Naive thymus-derived CD4-positive, alpha-beta T cell (primary cell): ENCODE results near the gene REC8. TPM values are rescaled to one million over a fixed set of nuclear protein-coding genes. Genes with fewer than 3 reads are reported as not detected.

Experiments
- ATAC-seq: fragments of 150-1000 bp; cut with Tn5 transposase; 2 replicates; pipeline ENCODE4 v1.10.0; 2021; ENCODE audit warnings: mild to moderate bottlenecking, moderate library complexity
- CTCF ChIA-PET: fragments of 350-600 bp; sonication (Branson Sonifier 250); formaldehyde crosslinking; loops from one replicate; lab custom pipeline; 2021; ENCODE audit warnings: antibody characterized with exemption; lab: Charles Lee
- POLR2A ChIA-PET: fragments of 350-600 bp; sonication (Branson Sonifier 250); formaldehyde crosslinking; loops from one replicate; lab custom pipeline; 2021; ENCODE audit warnings: antibody characterized with exemption, inconsistent platforms; lab: Charles Lee
- DNase-seq, 9 donors: peaks; one replicate each; pipeline versions ENCODE4 v3.0.0 to v3.0.0-alpha.2; 2020 to 2022; ENCODE audit warnings: mixed read lengths in 1 of 9
- H3K27ac ChIP-seq: one replicate; pipeline ENCODE4 v1.7.0; 2013; ENCODE audit warnings: mild to moderate bottlenecking, low read depth, low read length, moderate library complexity
- H3K27me3 ChIP-seq, 2 donors: one replicate each; pipeline ENCODE4 v1.7.0; 2013; ENCODE audit warnings: low read length in 2 of 2, mild to moderate bottlenecking in 2 of 2, moderate library complexity in 2 of 2; ENCODE audit not compliant: control insufficient read depth in 2 of 2, insufficient read depth in 2 of 2
- H3K36me3 ChIP-seq, 3 experiments: 1 replicate in 2 of 3; 2 replicates in 1 of 3; pipeline ENCODE4 v1.7.0; 2013; ENCODE audit warnings: low read length in 3 of 3, mild to moderate bottlenecking in 3 of 3, moderate library complexity in 1 of 3; ENCODE audit not compliant: insufficient read depth in 3 of 3, control insufficient read depth in 2 of 3
- H3K4me1 ChIP-seq, 2 donors: one replicate each; pipeline ENCODE4 v1.7.0; 2013; ENCODE audit warnings: low read length in 2 of 2, mild to moderate bottlenecking in 2 of 2, moderate library complexity in 1 of 2; ENCODE audit not compliant: control insufficient read depth in 2 of 2, insufficient read depth in 2 of 2
- H3K4me3 ChIP-seq: 2 replicates; pipeline ENCODE4 v1.7.0; 2013; ENCODE audit warnings: mild to moderate bottlenecking, low read length
- H3K9me3 ChIP-seq, 3 experiments: 1 replicate in 2 of 3; 2 replicates in 1 of 3; pipeline ENCODE4 v1.7.0; 2013; ENCODE audit warnings: low read length in 3 of 3; ENCODE audit not compliant: control insufficient read depth in 2 of 3
- H3K27ac Mint-ChIP-seq, 9 donors: one replicate each; pipeline ENCODE4 v1.8.0; 2020 to 2022; ENCODE audit warnings: mixed read lengths in 9 of 9, mild to moderate bottlenecking in 8 of 9, moderate library complexity in 5 of 9, inconsistent platforms in 2 of 9
- H3K27me3 Mint-ChIP-seq, 5 donors: one replicate each; pipeline ENCODE4 v1.8.0; 2021 to 2022; ENCODE audit warnings: mixed read lengths in 5 of 5, mild to moderate bottlenecking in 1 of 5
- H3K36me3 Mint-ChIP-seq, 5 donors: one replicate each; pipeline ENCODE4 v1.8.0; 2020 to 2022; ENCODE audit warnings: mixed read lengths in 5 of 5, mild to moderate bottlenecking in 3 of 5, inconsistent platforms in 1 of 5
- H3K4me1 Mint-ChIP-seq, 7 donors: one replicate each; pipeline ENCODE4 v1.8.0; 2020 to 2022; ENCODE audit warnings: mixed read lengths in 7 of 7, mild to moderate bottlenecking in 3 of 7, inconsistent platforms in 1 of 7
- H3K4me3 Mint-ChIP-seq, 10 donors: one replicate each; pipeline ENCODE4 v1.8.0; 2020 to 2022; ENCODE audit warnings: mild to moderate bottlenecking in 10 of 10, mixed read lengths in 10 of 10, moderate library complexity in 6 of 10, inconsistent platforms in 2 of 10
- H3K9me3 Mint-ChIP-seq, 11 donors: one replicate each; pipeline ENCODE4 v1.8.0; 2020 to 2022; ENCODE audit warnings: mixed read lengths in 11 of 11, mild to moderate bottlenecking in 4 of 11, inconsistent platforms in 1 of 11, moderate library complexity in 1 of 11
- intact Hi-C, 2 donors: fragments of 100-400 bp; cut with micrococcal nuclease; formaldehyde crosslinking; loops; one replicate each; pipeline ENCODE4 v1.15.1; 2023
- polyA plus RNA-seq, 2 donors: library from polyadenylated mRNA; unstranded; fragments of 300-500 nt; fragmentation: Illumina TruSeq; gene quantifications; one replicate each; pipeline ENCODE4 v1.2.3, GENCODE V29; 2021
- total RNA-seq, 6 experiments: library from RNA in 5 of 6; stranded (reverse) in 5 of 6; gene quantifications; 1 replicate in 5 of 6; 2 replicates in 1 of 6; pipeline ENCODE4 v1.2.3 and lab custom pipeline; 2021 to 2026

The REC8 gene
- total RNA-seq (10 to 100 TPM; 20.3 to 80.5 (median 68.6) TPM), polyA plus RNA-seq (10 to 100 TPM in 1 of 2 donors, 1 to 10 TPM in 1; 4.4 to 10.7 TPM), total RNA-seq (lab: John Stamatoyannopoulos, UW) (42.8 reads per million, percentile 68 among the genes with 10 or more reads in this experiment)

- ChIA-PET POLR2A (interaction anchor here (0.7 to 2.4 kb wide), 9 partner anchors 10 to 63 kb away, joined by 3 to 11 read pairs (median 5); partner anchors contain the start of genes EMC9, IPO4, IRF9 and TM9SF1), CTCF (interaction anchor here (0.6 to 1.6 kb wide), 2 partner anchors 9 to 63 kb away, joined by 3 to 5 read pairs; no protein-coding TSS in a partner anchor)
- Histone ChIP-seq H3K27ac (peak within 1 kb of the TSS; percentile 40), H3K27me3 (no peaks in the 10 kb centered on the region), H3K36me3 (peaks cover 6 to 32% (median 8%) of the 10 kb centered on the region in 3 experiments), H3K9me3 (no peaks in the 10 kb centered on the region), H3K4me3 (peak within 1 kb of the TSS; percentile 58), H3K4me1 (peaks cover 0 to 13% of the 10 kb centered on the region in 2 donors)
- Mint-ChIP-seq H3K4me1 (peaks cover 12 to 53% (median 43%) of the 10 kb centered on the region in 7 donors), H3K9me3 (no peaks in the 10 kb centered on the region), H3K4me3 (peak within 1 kb of the TSS; percentile 80 to 94 (median 88)), H3K27me3 (no peaks in the 10 kb centered on the region), H3K36me3 (peaks cover 0 to 38% (median 19%) of the 10 kb centered on the region in 5 donors), H3K27ac (peak within 1 kb of the TSS; percentile 48 to 93 (median 80))
- intact Hi-C loops, result loop anchor here (1.0 kb wide), 3 partner anchors 10 to 24 kb away; partner anchors contain the start of genes IRF9 (in 2 of the 2), IPO4 (in 1 of the 2) and RNF31 (in 1 of the 2)
- peak in 8 of 9 donors; percentile 43 to 81 (median 76) for DNase-seq
- peak; percentile 88 for ATAC-seq
Measured at GRCh38 chr14:24171422-24172260, at the start of gene REC8. Gene REC8 (plus strand): TSS chr14:24172080. CDS start chr14:24172553, 473 bp downstream.

- H3K27ac Mint-ChIP-seq, result peak overlapping the region in 2 of 9 donors; percentile 51 to 56
- ChIA-PET CTCF (interaction anchor here (0.6 kb wide), 1 partner anchor 81 kb away, joined by 4 read pairs; no protein-coding TSS in a partner anchor), POLR2A (interaction anchor here (15.5 kb wide), 1 partner anchor 14 kb away, joined by 298 read pairs; the partner anchor contains the start of genes EMC9, FITM1 and PSME1)
- H3K27me3 Mint-ChIP-seq, result no peaks in the 10 kb centered on the region
- no peaks in the 10 kb centered on the region for H3K9me3 ChIP-seq
- no peak overlapping the region for H3K4me3 ChIP-seq
- H3K36me3 ChIP-seq, result peaks cover 21 to 68% (median 34%) of the 10 kb centered on the region in 3 experiments
- peaks cover 2 to 19% (median 16%) of the 10 kb centered on the region in 7 donors for H3K4me1 Mint-ChIP-seq
- no peak overlapping the region for H3K4me3 Mint-ChIP-seq
- H3K36me3 Mint-ChIP-seq, result peaks cover 9 to 42% (median 30%) of the 10 kb centered on the region in 5 donors
- ATAC-seq (no peak), DNase-seq (no peak)
- H3K27me3 ChIP-seq, result no peaks in the 10 kb centered on the region
- no peak overlapping the region for H3K27ac ChIP-seq
- intact Hi-C loops, result no loop called here
- no peaks in the 10 kb centered on the region for H3K4me1 ChIP-seq
- peaks cover 0 to 3% (median 0%) of the 10 kb centered on the region in 11 donors for H3K9me3 Mint-ChIP-seq
Measured at GRCh38 chr14:24122416-24122815, 49.5 kb upstream of the REC8 start.

GRCh38 chr14:24122898-24123297, 49.0 kb upstream of the REC8 start:
- POLR2A ChIA-PET, result interaction anchor here (1.3 to 15.5 kb wide), 3 partner anchors 8 to 38 kb away, joined by 3 to 298 read pairs (median 13); partner anchors contain the start of genes DCAF11, EMC9, FITM1 and NRL
- CTCF ChIA-PET, result no interaction called here
- Histone ChIP-seq H3K36me3 (peaks cover 21 to 63% (median 30%) of the 10 kb centered on the region in 3 experiments), H3K27ac (no peak overlapping the region), H3K4me3 (no peak overlapping the region), H3K4me1 (no peaks in the 10 kb centered on the region), H3K9me3 (no peaks in the 10 kb centered on the region), H3K27me3 (no peaks in the 10 kb centered on the region)
- no peak overlapping the region for H3K4me3 Mint-ChIP-seq
- H3K36me3 Mint-ChIP-seq, result peaks cover 9 to 41% (median 30%) of the 10 kb centered on the region in 5 donors
- H3K27ac Mint-ChIP-seq, result peak overlapping the region in 4 of 9 donors; percentile 20 to 56 (median 46)
- DNase-seq (no peak), ATAC-seq (no peak)
- intact Hi-C loops, result no loop called here
- H3K27me3 Mint-ChIP-seq, result no peaks in the 10 kb centered on the region
- H3K4me1 Mint-ChIP-seq, result peaks cover 2 to 15% (median 11%) of the 10 kb centered on the region in 7 donors
- H3K9me3 Mint-ChIP-seq, result peaks cover 0 to 3% (median 0%) of the 10 kb centered on the region in 11 donors

GRCh38 chr14:24123424-24124417, 48.2 kb upstream of the REC8 start:
- Mint-ChIP-seq H3K9me3 (peaks cover 0 to 3% (median 0%) of the 10 kb centered on the region in 11 donors), H3K27me3 (no peaks in the 10 kb centered on the region), H3K4me1 (peaks cover 0 to 11% (median 5%) of the 10 kb centered on the region in 7 donors), H3K27ac (peak overlapping the region in 7 of 9 donors; percentile 27 to 52 (median 40)), H3K4me3 (no peak overlapping the region), H3K36me3 (peaks cover 5 to 32% (median 26%) of the 10 kb centered on the region in 5 donors)
- no peaks in the 10 kb centered on the region for H3K27me3 ChIP-seq
- H3K4me1 ChIP-seq, result no peaks in the 10 kb centered on the region
- H3K27ac ChIP-seq, result no peak overlapping the region
- POLR2A ChIA-PET, result interaction anchor here (0.9 to 15.5 kb wide), 6 partner anchors 9 to 188 kb away, joined by 3 to 298 read pairs (median 3); partner anchors contain the start of genes DCAF11, EMC9, FITM1 and LTB4R
- ATAC-seq (peak; percentile 38), DNase-seq (no peak)
- CTCF ChIA-PET, result interaction anchor here (1.3 kb wide), 1 partner anchor 37 kb away, joined by 3 read pairs; the partner anchor contains the start of gene IRF9
- H3K9me3 ChIP-seq, result no peaks in the 10 kb centered on the region
- intact Hi-C loops, result no loop called here
- peaks cover 21 to 55% (median 22%) of the 10 kb centered on the region in 3 experiments for H3K36me3 ChIP-seq
- H3K4me3 ChIP-seq, result no peak overlapping the region

- H3K27ac Mint-ChIP-seq, result peak overlapping the region in 2 of 9 donors; percentile 21 to 36
- POLR2A ChIA-PET, result interaction anchor here (0.6 to 15.5 kb wide), 4 partner anchors 9 to 28 kb away, joined by 3 to 298 read pairs (median 3); partner anchors contain the start of genes DCAF11, EMC9, FITM1 and NRL
- CTCF ChIA-PET, result no interaction called here
Measured at GRCh38 chr14:24126939-24127338, 44.9 kb upstream of the REC8 start.

More at GRCh38 chr14:24126939-24127338, 44.9 kb upstream of the REC8 start:
- Histone ChIP-seq H3K9me3 (no peaks in the 10 kb centered on the region), H3K27ac (no peak overlapping the region), H3K4me3 (no peak overlapping the region), H3K27me3 (no peaks in the 10 kb centered on the region), H3K36me3 (peaks cover 0 to 28% (median 12%) of the 10 kb centered on the region in 3 experiments), H3K4me1 (peaks cover 0 to 5% of the 10 kb centered on the region in 2 donors)
- H3K27me3 Mint-ChIP-seq, result no peaks in the 10 kb centered on the region
- H3K9me3 Mint-ChIP-seq, result peaks cover 0 to 1% (median 0%) of the 10 kb centered on the region in 11 donors
- H3K36me3 Mint-ChIP-seq, result peaks cover 0 to 21% (median 10%) of the 10 kb centered on the region in 5 donors
- peaks cover 4 to 14% (median 9%) of the 10 kb centered on the region in 7 donors for H3K4me1 Mint-ChIP-seq
- intact Hi-C loops, result loop anchor here in 1 of 2 donors (1.0 kb wide), 1 partner anchor 9 kb away; the partner anchor contains the start of gene PSME1
- DNase-seq, result no peak
- no peak for ATAC-seq
- H3K4me3 Mint-ChIP-seq, result no peak overlapping the region
